HL-60 (cell line): Measurements from ENCODE around the gene DBP.

Experiments
- DNase-seq, 2 experiments: peaks; one replicate each; pipeline ENCODE4 v3.0.0-alpha.2; 2010 to 2020; ENCODE audit warnings: low read depth in 1 of 2, low spot score in 1 of 2
- H3K27ac ChIP-seq: fragments of 250-450 bp; sonication (Bioruptor Pico); replicated peaks from 2 replicates; pipeline ENCODE4 v1.5.1; 2020; ENCODE audit warnings: mild to moderate bottlenecking, moderate library complexity
- H3K27me3 ChIP-seq: fragments of 250-450 bp; sonication (Bioruptor Pico); 2 replicates; pipeline ENCODE4 v1.5.1; 2021; ENCODE audit warnings: mild to moderate bottlenecking, moderate library complexity; ENCODE audit not compliant: insufficient read depth, poor library complexity, severe bottlenecking
- H3K4me3 ChIP-seq: replicated peaks from 2 replicates; pipeline ENCODE4 v1.5.1; 2011; ENCODE audit warnings: mild to moderate bottlenecking, control low read depth, low read length; ENCODE audit not compliant: insufficient read depth
- CTCF ChIP-seq: IDR thresholded peaks from one replicate; pipeline ENCODE4 v1.5.1; 2011; ENCODE audit warnings: low read length, control low read depth, inconsistent platforms; ENCODE audit not compliant: insufficient read depth
- GABPA ChIP-seq: IDR thresholded peaks from 2 replicates; pipeline ENCODE4 v1.6.1; 2012; ENCODE audit warnings: low read depth
- POLR2AphosphoS5 ChIP-seq: IDR thresholded peaks from 2 replicates; pipeline ENCODE4 v1.6.1; 2012; ENCODE audit warnings: low read depth
- REST ChIP-seq: IDR thresholded peaks from 2 replicates; pipeline ENCODE4 v1.6.1; 2012; ENCODE audit warnings: low read depth; ENCODE audit not compliant: insufficient replicate concordance
- SPI1 ChIP-seq: IDR thresholded peaks from 2 replicates; pipeline ENCODE4 v1.6.1; 2012; ENCODE audit warnings: low read depth, mild to moderate bottlenecking, borderline replicate concordance

DBP gene

GRCh38 chr19:48654299-48655059, 17.3 kb upstream of the DBP start:
- no peak for DNase-seq
- H3K27me3 ChIP-seq, result no peaks in the 10 kb centered on the region
- H3K4me3 ChIP-seq, result no peak overlapping the region
- no peak overlapping the region for H3K27ac ChIP-seq
- TF ChIP-seq GABPA (no peak), SPI1 (no peak), POLR2AphosphoS5 (no peak), REST (no peak), CTCF (no peak)

GRCh38 chr19:48651683-48652048, 14.5 kb upstream of the DBP start:
- DNase-seq, result no peak
- no peak overlapping the region for H3K27ac ChIP-seq

More at GRCh38 chr19:48651683-48652048, 14.5 kb upstream of the DBP start:
- Histone ChIP-seq H3K27me3 (no peaks in the 10 kb centered on the region), H3K4me3 (no peak overlapping the region)
- TF ChIP-seq GABPA, result no peak
- TF ChIP-seq SPI1, result no peak
- no peak for TF ChIP-seq REST
- TF ChIP-seq CTCF, result no peak
- TF ChIP-seq POLR2AphosphoS5, result no peak
